Measurements from ENCODE around the gene ACP4. TPM values are rescaled to one million over a fixed set of nuclear protein-coding genes. Genes with fewer than 3 reads are reported as not detected.
A peak's percentile ranks its signal among the peaks of the same experiment; 100 is the strongest.

Gene ACP4
- polyA plus RNA-seq, 1 experiment = not detected

DNA sequence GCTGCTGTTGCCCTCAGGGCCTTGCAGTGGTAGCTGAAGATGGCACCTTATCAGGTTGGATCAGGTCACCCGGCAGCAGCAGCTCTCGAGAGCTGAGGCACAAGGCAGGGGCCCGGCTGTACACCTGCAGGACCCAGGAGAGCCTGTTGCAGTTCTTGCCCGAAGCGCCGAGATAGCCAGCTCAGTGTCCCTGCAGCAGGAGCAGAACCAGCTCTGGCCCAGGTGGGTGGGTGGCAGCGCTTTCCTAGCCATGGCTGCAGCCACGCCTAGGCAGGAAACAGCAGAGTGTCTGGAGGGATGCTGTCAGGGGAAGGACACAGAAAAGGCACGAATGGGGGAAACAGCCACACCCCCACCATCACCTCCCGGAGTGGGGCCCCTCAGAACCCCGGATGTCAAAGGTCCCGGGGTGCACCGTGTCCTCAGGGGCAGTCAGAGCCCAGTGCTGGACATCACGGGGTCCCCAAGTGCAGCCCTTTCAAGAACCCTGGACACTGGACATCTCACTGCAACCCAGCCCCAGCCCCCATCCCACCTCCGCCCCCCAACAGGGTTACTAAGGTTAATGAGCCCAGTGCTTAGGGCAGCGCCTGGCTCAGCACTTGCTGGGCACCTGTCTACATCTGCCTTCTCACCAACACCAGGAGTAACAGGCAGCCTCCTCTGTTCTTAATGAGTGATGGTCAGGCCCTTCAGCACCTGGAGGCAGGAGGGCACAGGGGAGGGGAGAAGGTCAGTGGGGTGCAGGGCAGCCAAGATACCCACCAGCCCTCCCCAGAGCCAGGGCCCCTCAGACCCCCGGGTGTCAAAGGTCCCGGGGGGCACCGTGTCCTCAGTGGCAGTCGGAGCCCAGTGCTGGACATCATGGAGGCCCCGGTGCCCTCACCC is 8.7 kb downstream of the ACP4 start:
- TF ChIP-seq, protein P1, sequence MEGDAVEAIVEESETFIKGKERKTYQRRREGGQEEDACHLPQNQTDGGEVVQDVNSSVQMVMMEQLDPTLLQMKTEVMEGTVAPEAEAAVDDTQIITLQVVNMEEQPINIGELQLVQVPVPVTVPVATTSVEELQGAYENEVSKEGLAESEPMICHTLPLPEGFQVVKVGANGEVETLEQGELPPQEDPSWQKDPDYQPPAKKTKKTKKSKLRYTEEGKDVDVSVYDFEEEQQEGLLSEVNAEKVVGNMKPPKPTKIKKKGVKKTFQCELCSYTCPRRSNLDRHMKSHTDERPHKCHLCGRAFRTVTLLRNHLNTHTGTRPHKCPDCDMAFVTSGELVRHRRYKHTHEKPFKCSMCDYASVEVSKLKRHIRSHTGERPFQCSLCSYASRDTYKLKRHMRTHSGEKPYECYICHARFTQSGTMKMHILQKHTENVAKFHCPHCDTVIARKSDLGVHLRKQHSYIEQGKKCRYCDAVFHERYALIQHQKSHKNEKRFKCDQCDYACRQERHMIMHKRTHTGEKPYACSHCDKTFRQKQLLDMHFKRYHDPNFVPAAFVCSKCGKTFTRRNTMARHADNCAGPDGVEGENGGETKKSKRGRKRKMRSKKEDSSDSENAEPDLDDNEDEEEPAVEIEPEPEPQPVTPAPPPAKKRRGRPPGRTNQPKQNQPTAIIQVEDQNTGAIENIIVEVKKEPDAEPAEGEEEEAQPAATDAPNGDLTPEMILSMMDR (IDR thresholded peaks at IDR 0.05; ENCODE audit: low read depth, low read length) = no peak
- DNase-seq (ENCODE audit: low read depth, low spot score) = no peak
- Histone ChIP-seq H3K4me3 (ENCODE audit: low read depth, low read length) (no peak overlapping the region), H3K27me3 (ENCODE audit: control insufficient read depth, insufficient read depth, low read length) (no peaks in the 10 kb centered on the region), H3K9me3 (ENCODE audit: control insufficient read depth, insufficient read depth, low read length) (no peaks in the 10 kb centered on the region), H3K27ac (ENCODE audit: low read depth, low read length) (no peak overlapping the region)
- POLR2A ChIA-PET = no interaction called here
- CTCF ChIA-PET = no interaction called here

- TF ChIP-seq, protein P1 (IDR thresholded peaks at IDR 0.05; ENCODE audit: low read depth, low read length) = no peak
- ChIA-PET CTCF (no interaction called here), POLR2A (no interaction called here)
Observed at GRCh38 chr19:50799547-50799851, 9.3 kb downstream of the ACP4 start.

DNA sequence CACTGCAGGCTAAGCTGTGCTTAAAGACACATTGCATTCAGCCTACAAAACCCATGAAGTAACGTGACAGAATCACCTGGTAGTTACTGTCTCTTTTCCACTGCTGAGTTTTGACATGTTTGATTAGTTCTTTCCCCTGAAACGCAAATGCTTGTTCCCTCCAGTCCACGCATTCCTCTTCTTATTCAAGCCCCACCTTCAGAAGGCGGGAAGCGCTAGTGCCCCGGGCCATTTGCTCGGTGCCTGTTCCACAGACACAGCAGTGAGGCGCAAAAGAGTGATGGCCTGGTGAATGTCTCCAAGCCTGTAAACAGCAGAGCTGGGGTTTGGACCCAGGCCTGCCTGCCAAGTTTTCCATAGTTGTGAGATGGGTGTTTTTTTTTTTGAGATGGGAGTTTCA is 10.9 kb downstream of the ACP4 start:
- no peak for DNase-seq (ENCODE audit: low read depth, low spot score)
- Histone ChIP-seq H3K9me3 (ENCODE audit: control insufficient read depth, insufficient read depth, low read length) (no peaks in the 10 kb centered on the region; the same call in 1 of the 2 replicates), H3K4me3 (ENCODE audit: low read depth, low read length) (no peak overlapping the region), H3K27ac (ENCODE audit: low read depth, low read length) (no peak overlapping the region), H3K27me3 (ENCODE audit: control insufficient read depth, insufficient read depth, low read length) (no peaks in the 10 kb centered on the region)
- CTCF ChIA-PET = interaction anchor here (1.1 kb wide), 2 partner anchors 76 to 132 kb away, joined by 4 to 5 read pairs; no protein-coding TSS in a partner anchor
- TF ChIP-seq, protein P1 (IDR thresholded peaks at IDR 0.05; ENCODE audit: low read depth, low read length) = no peak
- POLR2A ChIA-PET = interaction anchor here (0.5 to 0.7 kb wide), 2 partner anchors 8 to 335 kb away, joined by 3 to 8 read pairs; no protein-coding TSS in a partner anchor

More at GRCh38 chr19:50799547-50799851, 9.3 kb downstream of the ACP4 start:
- no peak for DNase-seq (ENCODE audit: low read depth, low spot score)
- H3K4me3 ChIP-seq (ENCODE audit: low read depth, low read length) = no peak overlapping the region
- no peaks in the 10 kb centered on the region for H3K27me3 ChIP-seq (ENCODE audit: control insufficient read depth, insufficient read depth, low read length)
- no peaks in the 10 kb centered on the region; the same call in 1 of the 2 replicates for H3K9me3 ChIP-seq (ENCODE audit: control insufficient read depth, insufficient read depth, low read length)
- H3K27ac ChIP-seq (ENCODE audit: low read depth, low read length) = no peak overlapping the region

DNA sequence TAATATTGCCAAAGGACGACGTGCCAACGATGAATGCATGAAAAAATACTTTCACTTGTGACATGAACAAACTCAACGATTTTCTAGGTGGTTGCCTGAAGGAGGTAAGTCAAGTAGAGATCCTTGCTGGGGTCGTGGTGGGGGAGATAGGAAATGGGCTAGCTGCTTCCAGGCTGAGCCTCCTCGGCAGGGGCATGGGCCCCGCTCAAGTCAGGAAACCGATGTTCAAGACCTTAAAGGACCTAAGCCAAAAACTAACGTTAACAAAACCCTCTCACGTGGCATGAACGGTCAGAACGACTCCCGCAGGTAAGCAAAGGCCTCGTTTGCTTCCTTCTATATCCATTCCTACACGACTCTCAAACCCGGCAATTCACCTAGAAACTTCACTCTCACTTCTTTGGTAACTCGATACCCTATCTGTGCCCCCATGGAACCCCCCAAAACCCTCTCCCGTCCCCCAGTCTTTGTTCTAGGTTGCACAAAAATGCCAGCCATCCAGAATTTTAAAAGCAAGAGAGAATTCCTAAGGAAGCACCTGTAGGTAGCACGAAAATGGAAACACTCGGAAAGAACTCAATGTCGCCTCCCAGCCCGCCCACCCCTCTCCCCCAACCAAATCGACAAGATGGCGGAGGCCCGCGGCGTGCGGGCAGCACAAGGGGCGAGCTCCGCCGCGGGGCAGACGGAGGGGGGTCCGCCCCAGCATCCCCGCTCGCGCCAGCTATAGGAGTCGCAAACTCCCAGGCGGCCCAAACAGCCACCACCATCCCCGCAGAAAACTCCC is 13.6 kb downstream of the ACP4 start:
- ChIA-PET POLR2A (interaction anchor here (0.6 to 2.1 kb wide), 5 partner anchors 8 to 301 kb away, joined by 3 to 15 read pairs (median 8); no protein-coding TSS in a partner anchor), CTCF (interaction anchor here (1.2 to 1.8 kb wide), 3 partner anchors 79 to 120 kb away, joined by 4 to 8 read pairs (median 7); no protein-coding TSS in a partner anchor)
- no peak for DNase-seq (ENCODE audit: low read depth, low spot score)
- Histone ChIP-seq H3K9me3 (ENCODE audit: control insufficient read depth, insufficient read depth, low read length) (no peaks in the 10 kb centered on the region; the same call in 1 of the 2 replicates), H3K27ac (ENCODE audit: low read depth, low read length) (peak overlapping the region; percentile 100), H3K4me3 (ENCODE audit: low read depth, low read length) (peak overlapping the region; percentile 99), H3K27me3 (ENCODE audit: control insufficient read depth, insufficient read depth, low read length) (no peaks in the 10 kb centered on the region)
- TF ChIP-seq, protein P1 (IDR thresholded peaks at IDR 0.05; ENCODE audit: low read depth, low read length) = no peak

All from AG04450 (cell line).